ENCODE results near the gene MAT2B.
"Not testable (repeated sequence)": the region's sequence is repeated elsewhere in the genome, so short reads cannot be mapped to it uniquely, and the experiment has no call there.

MAT2B gene

DNA sequence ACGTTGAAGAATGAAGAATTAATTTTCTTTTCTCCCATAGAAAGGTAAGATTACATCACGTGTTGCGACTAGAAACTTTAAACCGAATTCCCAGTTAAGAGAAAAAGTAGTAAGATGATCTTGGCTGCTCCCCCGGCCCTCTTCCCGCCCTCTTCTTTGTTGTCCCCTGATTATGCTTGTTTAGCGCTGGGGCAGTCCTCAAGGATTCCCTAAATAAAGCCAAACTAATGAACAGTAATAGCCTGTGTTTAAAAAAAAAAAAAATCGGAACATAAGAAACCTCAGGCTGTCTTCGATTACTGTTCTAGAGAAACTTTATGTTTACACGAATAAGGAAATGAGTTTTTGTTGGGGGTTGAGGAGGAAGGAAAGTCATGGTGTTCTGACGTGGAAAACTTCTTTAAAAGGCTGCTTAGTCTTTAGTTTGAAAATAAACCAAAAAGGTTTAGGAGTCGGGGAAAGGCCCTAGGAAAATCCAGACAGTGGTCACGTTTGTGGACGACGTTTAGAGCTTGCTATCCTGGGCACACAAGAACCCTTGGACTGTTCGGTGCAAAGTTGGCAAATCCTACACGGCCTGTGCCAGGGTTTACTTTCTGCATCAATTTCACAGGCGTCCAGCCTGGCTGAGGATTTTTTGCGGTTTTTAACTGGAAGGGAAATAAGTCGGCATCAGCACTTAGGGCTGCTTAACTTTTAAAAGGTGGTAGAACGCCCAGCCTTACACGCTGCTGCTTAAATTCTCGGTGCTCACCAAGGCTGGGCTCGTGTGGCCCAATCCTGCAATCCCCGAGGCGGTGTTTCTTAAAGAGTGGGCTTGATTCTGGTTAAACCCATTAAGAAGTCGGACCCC, 1.1 kb upstream of the MAT2B start:
- DNase-seq = no peak

DNA sequence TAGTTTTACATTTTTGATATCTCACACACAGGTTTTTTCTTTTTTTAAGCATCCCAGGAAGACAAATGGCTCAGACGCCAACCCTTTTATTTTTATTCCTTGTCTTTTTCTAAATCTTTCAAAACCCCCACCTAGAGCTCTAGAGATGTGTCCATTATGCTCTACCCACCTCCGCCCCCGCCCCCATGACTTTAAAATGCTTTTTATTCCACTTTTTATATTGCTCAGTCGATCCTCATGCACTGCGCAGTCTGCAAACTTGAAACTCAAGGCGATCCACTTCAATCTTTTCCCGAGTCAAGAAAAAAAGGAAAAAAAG, 411 bp upstream of the MAT2B start:
- DNase-seq = no peak

DNA sequence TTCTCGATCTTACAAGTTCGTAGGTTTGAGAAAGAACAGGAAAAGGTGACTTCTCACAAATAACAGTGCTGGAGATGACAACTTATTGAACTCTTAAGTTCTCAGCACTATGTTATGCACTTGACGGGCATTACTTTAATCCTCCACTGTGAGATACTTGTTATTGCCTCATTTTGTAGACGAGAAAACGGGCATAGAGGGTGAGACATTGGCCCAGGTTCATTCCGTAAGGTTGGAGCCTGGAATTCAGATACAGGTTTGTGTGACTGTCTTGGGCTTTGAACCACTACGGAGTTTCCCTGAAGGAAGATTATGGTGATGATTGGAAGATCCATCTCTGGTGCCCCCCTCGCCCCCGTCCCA, 657 bp downstream of the MAT2B start:
- DNase-seq = no peak

GRCh38 chr5:163506726-163507125, 1.3 kb downstream of the MAT2B start:
- DNase-seq = no peak

- no peak for DNase-seq
These were observed 3.3 kb downstream of the MAT2B start for GRCh38 chr5:163508753-163509152.

DNA sequence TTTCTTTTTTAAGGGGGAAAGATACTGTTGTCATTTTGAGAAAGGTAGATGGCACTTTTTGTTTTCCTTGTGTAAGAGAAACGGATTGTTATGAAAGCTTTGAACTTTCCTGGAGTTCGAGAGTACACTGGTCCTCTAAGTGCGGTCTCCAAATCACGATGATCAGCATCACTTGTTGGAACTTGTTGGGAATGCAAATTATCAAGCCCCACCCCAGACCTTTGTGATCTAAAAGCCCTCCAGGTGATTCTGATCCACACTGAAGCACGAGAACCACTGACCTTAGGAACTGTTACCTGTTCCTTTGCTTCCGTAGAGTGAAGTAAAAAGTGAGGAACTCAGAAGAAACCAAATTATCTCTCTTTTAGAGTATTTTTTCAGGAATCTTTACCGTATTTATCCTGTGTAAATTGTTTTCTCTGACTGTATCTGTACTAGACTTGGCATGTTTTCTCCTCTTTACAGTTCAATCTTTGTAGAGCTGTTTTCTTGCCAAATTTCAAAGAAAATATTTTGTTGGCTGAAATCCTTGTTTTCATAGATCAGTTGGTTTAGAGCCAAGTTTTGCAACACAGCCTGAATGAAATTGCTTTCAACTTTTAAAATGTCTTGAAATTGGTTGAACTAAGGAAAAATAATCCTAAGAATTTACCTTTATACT, 4.0 kb downstream of the MAT2B start:
- no peak for DNase-seq

- no peak for DNase-seq
These were observed 7.1 kb downstream of the MAT2B start for GRCh38 chr5:163512526-163512925.

DNA sequence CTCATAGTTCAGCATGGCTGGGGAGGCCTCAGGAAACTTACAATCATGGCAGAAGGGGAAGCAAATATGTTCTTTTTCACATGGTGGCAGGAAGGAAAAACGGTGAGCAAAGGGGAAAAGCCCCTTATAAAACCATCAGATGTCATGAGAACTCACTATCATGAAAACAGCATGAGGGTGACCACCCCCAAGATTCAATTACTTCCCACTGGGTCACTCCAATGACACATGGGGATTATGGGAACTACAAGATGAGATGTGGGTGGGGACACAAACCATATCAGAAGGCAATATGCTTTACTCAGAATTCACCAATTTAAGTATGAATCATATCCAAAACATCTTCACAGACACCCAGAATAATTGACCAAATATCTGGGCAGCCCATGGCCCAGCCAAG, 19.7 kb downstream of the MAT2B start:
- no peak for DNase-seq

- no peak for DNase-seq
These were observed 24.3 kb downstream of the MAT2B start for GRCh38 chr5:163529698-163530097.

- DNase-seq = no peak
These were observed 25.9 kb downstream of the MAT2B start for GRCh38 chr5:163531272-163531671.

GRCh38 chr5:163532171-163533084, 27.0 kb downstream of the MAT2B start:
- DNase-seq = no peak

- DNase-seq = no peak
These were observed 27.8 kb downstream of the MAT2B start for GRCh38 chr5:163533223-163533622.

GRCh38 chr5:163534492-163535094, 29.2 kb downstream of the MAT2B start:
- no peak for DNase-seq

- no peak for DNase-seq
These were observed 29.9 kb downstream of the MAT2B start for GRCh38 chr5:163535290-163535689.

DNA sequence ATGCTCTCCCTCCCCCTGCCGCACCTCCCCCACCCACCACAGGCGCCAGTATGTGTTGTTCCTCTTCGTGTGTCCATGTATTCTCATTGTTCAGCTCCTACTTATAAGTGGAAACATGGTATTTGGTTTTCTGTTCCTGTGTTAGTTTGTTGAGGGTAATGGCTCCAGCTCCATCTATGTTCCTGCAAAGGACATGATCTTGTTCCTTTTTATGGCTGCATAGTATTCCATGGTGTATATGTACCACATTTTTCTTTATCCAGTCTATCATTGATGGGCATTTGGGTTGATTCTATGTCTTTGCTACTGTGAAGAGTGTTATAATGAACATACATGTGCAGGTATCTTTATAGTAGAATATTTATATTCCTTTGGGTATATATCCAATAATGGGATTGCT, 31.0 kb downstream of the MAT2B start:
- not testable (repeated sequence) for DNase-seq

DNA sequence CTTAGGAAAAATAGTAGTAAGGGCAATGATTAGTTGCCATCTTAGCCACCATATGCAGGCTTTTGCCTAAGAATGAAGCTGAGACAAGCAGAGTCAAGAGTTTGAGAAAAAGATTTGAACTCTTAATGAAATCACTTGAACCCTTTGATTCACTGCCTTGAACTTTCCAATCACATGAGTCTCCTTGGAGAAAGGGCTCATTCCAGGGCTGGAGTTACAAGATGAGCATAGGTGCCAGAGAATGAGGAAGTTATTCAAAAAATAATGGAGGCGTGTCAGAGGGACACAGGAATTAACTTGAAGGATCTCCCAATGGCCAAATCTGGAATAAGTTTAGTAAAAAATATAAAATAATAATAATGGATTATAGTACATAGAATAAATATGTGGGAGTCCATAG, 35.3 kb downstream of the MAT2B start:
- DNase-seq = no peak

GRCh38 chr5:163542771-163543170, 37.4 kb downstream of the MAT2B start:
- DNase-seq = no peak

DNA sequence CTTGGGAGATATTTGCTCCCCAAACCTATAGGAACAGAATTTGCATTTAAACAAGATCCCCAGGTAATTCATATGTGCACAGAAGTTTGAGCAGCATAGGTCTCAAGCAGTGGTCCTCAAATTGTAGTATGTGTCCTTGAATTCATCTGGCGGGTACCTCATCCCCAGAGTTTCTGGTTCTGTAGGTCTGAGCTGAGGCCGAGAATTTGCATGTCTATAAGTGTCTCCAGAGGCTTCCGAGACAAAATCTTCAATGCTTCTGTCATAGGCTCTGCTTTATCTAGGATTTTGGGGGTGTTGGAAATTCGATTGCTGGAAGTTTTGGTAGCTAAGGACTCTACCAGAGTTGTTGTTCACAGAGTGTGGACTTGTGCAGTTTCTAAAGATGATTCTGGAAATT, 38.6 kb downstream of the MAT2B start:
- no peak for DNase-seq

DNA sequence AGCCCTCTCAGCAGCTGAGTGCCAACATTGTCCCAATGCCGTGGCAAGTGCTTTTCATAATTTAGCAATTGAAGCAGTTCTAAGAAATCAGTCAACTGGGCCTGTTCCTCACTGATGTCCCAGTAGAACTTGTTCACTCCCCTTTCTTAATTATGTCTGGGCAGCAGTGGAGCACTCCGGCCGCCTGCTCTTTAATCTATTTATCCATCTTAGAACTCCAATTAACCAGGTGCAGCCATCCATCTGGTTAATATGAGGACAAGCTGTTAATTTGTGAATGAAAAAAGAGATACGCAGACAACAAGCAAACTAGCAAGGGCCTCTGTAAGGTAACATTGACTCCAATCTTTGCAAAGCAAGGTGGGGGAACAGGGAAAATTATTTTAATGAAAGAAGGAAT, 39.4 kb downstream of the MAT2B start:
- DNase-seq = no peak

DNA sequence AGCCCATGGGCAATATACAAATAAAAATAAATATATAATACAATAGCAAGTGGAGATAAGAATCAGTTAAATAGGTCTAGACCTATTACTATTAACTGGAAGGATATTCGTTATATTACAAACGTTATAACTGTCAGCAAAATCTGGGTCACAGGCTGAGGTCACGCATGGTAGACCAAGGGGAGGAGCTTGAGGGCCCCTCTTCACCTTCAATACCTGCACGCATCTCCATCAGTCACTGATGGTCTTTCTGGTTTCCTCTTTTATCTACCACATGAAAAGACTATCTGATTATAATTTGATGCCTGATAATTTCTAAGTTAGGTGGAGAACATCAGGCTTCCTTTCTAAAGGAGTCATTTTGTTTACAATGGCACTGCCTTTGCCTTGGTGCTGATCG, 43.2 kb downstream of the MAT2B start:
- no peak for DNase-seq

- DNase-seq = no peak
These were observed 45.7 kb downstream of the MAT2B start for GRCh38 chr5:163551156-163551555.

DNA sequence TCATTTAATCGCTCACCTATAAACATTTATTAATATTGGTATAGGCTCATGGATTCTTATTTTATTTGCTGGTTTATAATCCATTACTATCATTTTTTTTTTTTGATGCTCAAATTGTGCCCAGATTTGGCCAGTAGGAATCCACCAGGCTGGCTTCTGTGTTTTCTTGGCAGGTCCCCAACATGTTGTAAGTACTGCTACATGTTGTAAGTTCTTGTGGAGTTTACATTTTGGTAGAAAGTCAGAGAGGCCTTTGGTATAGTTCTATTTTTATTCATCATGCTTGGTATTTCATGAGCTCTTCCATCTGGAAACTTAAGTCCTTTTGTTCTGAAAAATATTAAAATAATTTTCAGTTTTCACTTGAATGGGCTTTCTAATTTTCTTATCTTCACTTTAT, 47.1 kb downstream of the MAT2B start:
- DNase-seq = no peak

- DNase-seq = no peak
These were observed 55.9 kb downstream of the MAT2B start for GRCh38 chr5:163561339-163561738.

All from NCI-H1436 treated with DMSO at 0.1 percent for 48 hours (cell line).